CD4-positive, CD25-positive, alpha-beta regulatory T cell (primary cell): ENCODE measurements around the gene HEG1. TPM values are rescaled to one million over a fixed set of nuclear protein-coding genes. Genes with fewer than 3 reads are reported as not detected.
"Not testable (repeated sequence)": the region's sequence is repeated elsewhere in the genome, so short reads cannot be mapped to it uniquely, and the experiment has no call there.

Source experiments
- ATAC-seq, 2 donors: fragments of 150-1000 bp; cut with Tn5 transposase; one replicate each; pipeline ENCODE4 v1.10.0; 2021; ENCODE audit warnings: low read depth in 2 of 2, moderate number of reproducible peaks in 2 of 2, moderate library complexity in 1 of 2
- DNase-seq, 3 donors: peaks; one replicate each; pipeline versions ENCODE4 v3.0.0 to v3.0.0-alpha.2; 2012 to 2022; ENCODE audit warnings: mixed read lengths in 1 of 3
- H3K27ac ChIP-seq: one replicate; pipeline ENCODE4 v1.7.0; 2013; ENCODE audit warnings: mild to moderate bottlenecking, low read length; ENCODE audit not compliant: insufficient read depth, poor library complexity, severe bottlenecking
- H3K27me3 ChIP-seq: one replicate; pipeline ENCODE4 v1.7.0; 2013; ENCODE audit warnings: low read length; ENCODE audit not compliant: control insufficient read depth, insufficient read depth
- H3K36me3 ChIP-seq: one replicate; pipeline ENCODE4 v1.7.0; 2013; ENCODE audit warnings: mild to moderate bottlenecking, low read length, moderate library complexity; ENCODE audit not compliant: control insufficient read depth, insufficient read depth
- H3K4me1 ChIP-seq: 2 replicates; pipeline ENCODE4 v1.7.0; 2013; ENCODE audit warnings: mild to moderate bottlenecking, low read length; ENCODE audit not compliant: insufficient read depth, control insufficient read depth, poor library complexity, severe bottlenecking
- H3K4me3 ChIP-seq: one replicate; pipeline ENCODE4 v1.7.0; 2013; ENCODE audit warnings: low read depth, mild to moderate bottlenecking, low read length, moderate library complexity
- H3K9me3 ChIP-seq, 2 experiments: 1 replicate in 1 of 2; 2 replicates in 1 of 2; pipeline ENCODE4 v1.7.0; 2013; ENCODE audit warnings: low read length in 2 of 2, mild to moderate bottlenecking in 1 of 2, moderate library complexity in 1 of 2; ENCODE audit not compliant: control insufficient read depth in 2 of 2
- H3K27ac Mint-ChIP-seq, 3 donors: one replicate each; pipeline ENCODE4 v1.8.0; 2020 to 2022; ENCODE audit warnings: mild to moderate bottlenecking in 3 of 3, mixed read lengths in 3 of 3, moderate library complexity in 2 of 3
- H3K27me3 Mint-ChIP-seq: one replicate; pipeline ENCODE4 v1.8.0; 2022; ENCODE audit warnings: mild to moderate bottlenecking, mixed read lengths
- H3K36me3 Mint-ChIP-seq: one replicate; pipeline ENCODE4 v1.8.0; 2020; ENCODE audit warnings: mixed read lengths
- H3K4me1 Mint-ChIP-seq, 4 donors: one replicate each; pipeline ENCODE4 v1.8.0; 2020 to 2022; ENCODE audit warnings: mixed read lengths in 4 of 4, mild to moderate bottlenecking in 1 of 4
- H3K4me3 Mint-ChIP-seq, 4 donors: one replicate each; pipeline ENCODE4 v1.8.0; 2020 to 2022; ENCODE audit warnings: mild to moderate bottlenecking in 4 of 4, mixed read lengths in 4 of 4, moderate library complexity in 3 of 4
- H3K9me3 Mint-ChIP-seq, 7 donors: one replicate each; pipeline ENCODE4 v1.8.0; 2020 to 2022; ENCODE audit warnings: mixed read lengths in 7 of 7, mild to moderate bottlenecking in 3 of 7, moderate library complexity in 2 of 7
- polyA plus RNA-seq, 4 donors: library from polyadenylated mRNA; unstranded; fragments of 300-500 nt; fragmentation: Illumina TruSeq; gene quantifications; one replicate each; pipeline ENCODE4 v1.2.3, GENCODE V29; 2021
- total RNA-seq: library from RNA; stranded (reverse); gene quantifications from one replicate; pipeline ENCODE4 v1.2.3, GENCODE V29; 2022

The HEG1 gene
- total and polyA plus RNA-seq, 5 donors from 2014 or later: 0.95 to 24.8 (median 2.3) TPM

DNA sequence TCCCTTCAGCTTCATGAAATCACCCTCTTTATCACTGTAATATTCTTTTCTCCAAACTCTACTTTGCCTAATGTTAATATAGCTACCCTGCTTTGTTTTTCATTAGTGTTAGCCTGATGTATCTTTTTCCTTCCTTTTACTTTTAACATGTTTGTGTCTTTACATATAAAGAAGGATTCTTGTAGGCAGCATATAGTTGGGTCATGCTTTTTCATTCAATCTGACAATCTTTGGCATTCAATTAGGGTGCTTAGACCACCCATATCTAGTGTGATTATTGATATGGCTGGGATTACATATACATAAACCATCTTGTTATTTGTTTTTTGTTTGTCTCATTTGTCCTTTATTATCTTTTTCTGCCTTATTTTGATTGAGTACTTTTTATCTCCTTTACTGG is 34.9 kb upstream of the HEG1 start:
- H3K4me1 Mint-ChIP-seq: no peaks in the 10 kb centered on the region
- no peak overlapping the region for H3K4me3 ChIP-seq

GRCh38 chr3:125087768-125088391 is 32.1 kb upstream of the HEG1 start:
- no peak overlapping the region for H3K27ac ChIP-seq
- no peak overlapping the region for H3K4me3 Mint-ChIP-seq
- peaks cover 0 to 4% of the 10 kb centered on the region in 2 experiments for H3K9me3 ChIP-seq
- H3K36me3 Mint-ChIP-seq: no peaks in the 10 kb centered on the region
- peaks cover 13% of the 10 kb centered on the region for H3K27me3 ChIP-seq
- no peaks in the 10 kb centered on the region for H3K36me3 ChIP-seq
- no peaks in the 10 kb centered on the region for H3K4me1 Mint-ChIP-seq
- no peak for DNase-seq
- H3K4me3 ChIP-seq: no peak overlapping the region
- no peak overlapping the region for H3K27ac Mint-ChIP-seq
- peaks cover 0 to 10% (median 0%) of the 10 kb centered on the region in 7 donors for H3K9me3 Mint-ChIP-seq
- no peaks in the 10 kb centered on the region for H3K4me1 ChIP-seq
- H3K27me3 Mint-ChIP-seq: peaks cover 39% of the 10 kb centered on the region
- no peak for ATAC-seq

More for the DNA sequence above, 34.9 kb upstream of the HEG1 start:
- Mint-ChIP-seq H3K27ac (no peak overlapping the region), H3K27me3 (peaks cover 24% of the 10 kb centered on the region), H3K36me3 (no peaks in the 10 kb centered on the region), H3K9me3 (peaks cover 0 to 10% (median 0%) of the 10 kb centered on the region in 7 donors), H3K4me3 (no peak overlapping the region)
- Histone ChIP-seq H3K4me1 (no peaks in the 10 kb centered on the region), H3K9me3 (peaks cover 0 to 4% of the 10 kb centered on the region in 2 experiments), H3K27ac (no peak overlapping the region), H3K27me3 (peaks cover 29% of the 10 kb centered on the region), H3K36me3 (no peaks in the 10 kb centered on the region)
- ATAC-seq (no peak), DNase-seq (no peak)

- ATAC-seq (no peak), DNase-seq (no peak)
- no peaks in the 10 kb centered on the region for H3K9me3 Mint-ChIP-seq
- H3K4me1 Mint-ChIP-seq: no peaks in the 10 kb centered on the region
- H3K36me3 Mint-ChIP-seq: no peaks in the 10 kb centered on the region
- no peaks in the 10 kb centered on the region for H3K36me3 ChIP-seq
- H3K4me3 ChIP-seq: no peak overlapping the region
- H3K27me3 Mint-ChIP-seq: peaks cover 31% of the 10 kb centered on the region
- no peak overlapping the region for H3K4me3 Mint-ChIP-seq
- no peak overlapping the region for H3K27ac Mint-ChIP-seq
- H3K4me1 ChIP-seq: no peaks in the 10 kb centered on the region
- peaks cover 2% of the 10 kb centered on the region for H3K27me3 ChIP-seq
- H3K9me3 ChIP-seq: no peaks in the 10 kb centered on the region
- H3K27ac ChIP-seq: no peak overlapping the region
These were observed 29.4 kb upstream of the HEG1 start for GRCh38 chr3:125085166-125085565.

GRCh38 chr3:125083776-125084175 is 28.0 kb upstream of the HEG1 start:
- no peak for DNase-seq
- Histone ChIP-seq H3K36me3 (no peaks in the 10 kb centered on the region), H3K4me3 (no peak overlapping the region), H3K27ac (no peak overlapping the region), H3K27me3 (peaks cover 2% of the 10 kb centered on the region), H3K4me1 (no peaks in the 10 kb centered on the region), H3K9me3 (no peaks in the 10 kb centered on the region)
- no peaks in the 10 kb centered on the region for H3K36me3 Mint-ChIP-seq
- no peaks in the 10 kb centered on the region for H3K4me1 Mint-ChIP-seq
- no peak overlapping the region for H3K4me3 Mint-ChIP-seq
- ATAC-seq: no peak
- H3K9me3 Mint-ChIP-seq: no peaks in the 10 kb centered on the region
- H3K27ac Mint-ChIP-seq: no peak overlapping the region
- H3K27me3 Mint-ChIP-seq: peaks cover 31% of the 10 kb centered on the region

DNA sequence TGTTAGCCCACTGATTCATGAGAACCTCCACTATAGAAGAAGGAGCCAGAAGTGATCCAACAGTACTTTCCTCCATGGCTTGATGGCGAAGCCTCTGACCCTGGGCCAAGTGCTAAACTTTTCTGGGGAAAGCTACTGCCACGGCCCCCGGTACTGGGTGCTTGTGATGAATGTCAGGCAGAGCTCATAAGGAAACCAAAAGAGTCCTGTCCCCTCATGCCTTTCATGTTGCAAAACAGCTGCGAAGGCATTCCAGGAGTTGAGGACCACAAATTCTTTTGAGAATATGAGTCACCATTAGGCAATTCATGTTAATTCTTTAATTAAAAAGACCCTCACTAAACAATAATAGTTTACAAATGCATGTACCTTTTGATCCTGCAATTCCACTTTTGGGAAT is 26.5 kb upstream of the HEG1 start:
- H3K27me3 ChIP-seq, H3K9me3 Mint-ChIP-seq, H3K4me1 ChIP-seq, H3K4me3 ChIP-seq, H3K36me3 ChIP-seq, H3K9me3 ChIP-seq, H3K27ac Mint-ChIP-seq, ATAC-seq, H3K4me3 Mint-ChIP-seq, H3K4me1 Mint-ChIP-seq, DNase-seq, H3K36me3 Mint-ChIP-seq, H3K27ac ChIP-seq: not testable (repeated sequence)
- H3K27me3 Mint-ChIP-seq: peaks cover 30% of the 10 kb centered on the region

GRCh38 chr3:125080077-125080476 is 24.3 kb upstream of the HEG1 start:
- Histone ChIP-seq H3K27me3 (peaks cover 3% of the 10 kb centered on the region), H3K4me3 (no peak overlapping the region), H3K4me1 (no peaks in the 10 kb centered on the region), H3K36me3 (no peaks in the 10 kb centered on the region), H3K27ac (no peak overlapping the region), H3K9me3 (no peaks in the 10 kb centered on the region)
- Mint-ChIP-seq H3K27ac (no peak overlapping the region), H3K4me1 (no peaks in the 10 kb centered on the region), H3K9me3 (no peaks in the 10 kb centered on the region), H3K27me3 (peaks cover 26% of the 10 kb centered on the region), H3K36me3 (no peaks in the 10 kb centered on the region), H3K4me3 (no peak overlapping the region)
- no peak for DNase-seq
- no peak for ATAC-seq

- H3K27ac ChIP-seq: no peak overlapping the region
- DNase-seq (no peak), ATAC-seq (no peak)
- H3K27me3 Mint-ChIP-seq: peaks cover 26% of the 10 kb centered on the region
- no peaks in the 10 kb centered on the region for H3K36me3 ChIP-seq
- no peak overlapping the region for H3K4me3 Mint-ChIP-seq
- no peaks in the 10 kb centered on the region for H3K36me3 Mint-ChIP-seq
- no peak overlapping the region for H3K4me3 ChIP-seq
- no peaks in the 10 kb centered on the region for H3K9me3 Mint-ChIP-seq
- peaks cover 3% of the 10 kb centered on the region for H3K27me3 ChIP-seq
- no peaks in the 10 kb centered on the region for H3K4me1 Mint-ChIP-seq
- no peaks in the 10 kb centered on the region for H3K4me1 ChIP-seq
- no peak overlapping the region for H3K27ac Mint-ChIP-seq
- H3K9me3 ChIP-seq: no peaks in the 10 kb centered on the region
These were observed 23.9 kb upstream of the HEG1 start for GRCh38 chr3:125079675-125080045.

- Histone ChIP-seq H3K27me3 (peaks cover 3% of the 10 kb centered on the region), H3K4me3 (no peak overlapping the region), H3K9me3 (no peaks in the 10 kb centered on the region), H3K36me3 (no peaks in the 10 kb centered on the region), H3K27ac (no peak overlapping the region), H3K4me1 (no peaks in the 10 kb centered on the region)
- no peaks in the 10 kb centered on the region for H3K9me3 Mint-ChIP-seq
- peaks cover 23% of the 10 kb centered on the region for H3K27me3 Mint-ChIP-seq
- H3K4me1 Mint-ChIP-seq: no peaks in the 10 kb centered on the region
- H3K36me3 Mint-ChIP-seq: no peaks in the 10 kb centered on the region
- H3K4me3 Mint-ChIP-seq: no peak overlapping the region
- no peak overlapping the region for H3K27ac Mint-ChIP-seq
- DNase-seq: no peak
- no peak for ATAC-seq
These were observed 23.3 kb upstream of the HEG1 start for GRCh38 chr3:125078951-125079674.
